GM12878 (cell line): ENCODE measurements around the gene OXCT1. TPM values are rescaled to one million over a fixed set of nuclear protein-coding genes. Genes with fewer than 3 reads are reported as not detected.

Experiments
- ATAC-seq: fragments of 200-7000 bp; cut with Tn5 transposase; 3 replicates; pipeline ENCODE4 v1.9.1; 2020; ENCODE audit warnings: mild to moderate bottlenecking, moderate library complexity
- BruUV-seq: library from RNA; stranded (reverse); fragments of 400-500 nt; replicated peaks from 2 replicates; lab custom pipeline; 2021; lab: Mats Ljungman, UMichigan
- CTCF ChIA-PET: fragments of 300-600 bp; sonication (Branson Sonifier 250); formaldehyde crosslinking; extraction: SDS; loops from one replicate; lab custom pipeline; 2021; ENCODE audit warnings: inconsistent platforms; lab: Yijun Ruan, JAX
- POLR2A ChIA-PET: fragments of 350-600 bp; formaldehyde crosslinking; extraction: SDS; loops from one replicate; lab custom pipeline; 2021; ENCODE audit warnings: inconsistent platforms; lab: Charles Lee
- RAD21 ChIA-PET: fragments of 300-600 bp; sonication (Branson Sonifier 250); formaldehyde crosslinking; loops from one replicate; lab custom pipeline; 2023; ENCODE audit warnings: antibody characterized with exemption; ENCODE audit not compliant: unreplicated experiment; lab: Charles Lee
- SMC1A ChIA-PET: fragments of 300-600 bp; sonication (Branson Sonifier 250); formaldehyde crosslinking; loops from one replicate; lab custom pipeline; 2023; ENCODE audit not compliant: unreplicated experiment, uncharacterized antibody; lab: Charles Lee
- DNase-seq: peaks from one replicate; pipeline ENCODE4 v3.0.0-alpha.2; 2011; ENCODE audit warnings: low read depth, low spot score
- FAIRE-seq: peaks from 3 replicates; lab custom pipeline; 2011; peaks lifted over from hg19 to GRCh38; lab: Jason Lieb, UNC
- H2AFZ ChIP-seq: 2 replicates; pipeline ENCODE4 v1.6.0; 2011; ENCODE audit warnings: low read depth, low read length, control low read depth; ENCODE audit not compliant: control insufficient read depth
- H3K27ac ChIP-seq: 2 replicates; pipeline ENCODE4 v1.5.1; 2011; ENCODE audit warnings: control low read depth; ENCODE audit not compliant: control insufficient read depth, insufficient read depth
- H3K27me3 ChIP-seq, 2 experiments: replicated peaks in 1 of 2; 2 replicates each; pipeline versions ENCODE4 v1.6.0 to v1.6.1; 2011; ENCODE audit warnings: low read length in 1 of 2; ENCODE audit not compliant: control insufficient read depth in 2 of 2, insufficient read depth in 2 of 2
- H3K36me3 ChIP-seq, 2 experiments: 2 replicates each; pipeline ENCODE4 v1.5.1; 2011; ENCODE audit warnings: low read length in 1 of 2; ENCODE audit not compliant: control insufficient read depth in 2 of 2, insufficient read depth in 2 of 2
- H3K4me1 ChIP-seq: 2 replicates; pipeline ENCODE4 v1.6.1; 2011; ENCODE audit warnings: mild to moderate bottlenecking, low read length, moderate library complexity, mixed read lengths; ENCODE audit not compliant: control insufficient read depth, insufficient read depth
- H3K4me2 ChIP-seq: 2 replicates; pipeline ENCODE4 v1.6.0; 2011; ENCODE audit warnings: control low read depth; ENCODE audit not compliant: control insufficient read depth, insufficient read depth
- H3K4me3 ChIP-seq: fragments of 200-600 bp; sonication (generic); 2 replicates; pipeline ENCODE4 v1.5.1; 2016
- H3K79me2 ChIP-seq: 2 replicates; pipeline ENCODE4 v1.6.0; 2011; ENCODE audit warnings: low read length; ENCODE audit not compliant: control insufficient read depth, insufficient read depth
- H3K9ac ChIP-seq: 2 replicates; pipeline ENCODE4 v1.8.0; 2011; ENCODE audit warnings: low read length, control low read depth, mixed read lengths; ENCODE audit not compliant: control insufficient read depth, insufficient read depth
- H3K9me3 ChIP-seq: replicated peaks from 3 replicates; pipeline ENCODE4 v1.5.1; 2011; ENCODE audit warnings: mild to moderate bottlenecking, low read length; ENCODE audit not compliant: control insufficient read depth, insufficient read depth
- H4K20me1 ChIP-seq: 2 replicates; pipeline ENCODE4 v1.6.0; 2011; ENCODE audit not compliant: control insufficient read depth, insufficient read depth
- MLLT1 ChIP-seq: fragments of 450-650 bp; IDR thresholded peaks from 2 replicates; pipeline ENCODE4 v1.6.1; 2016; ENCODE audit warnings: mild to moderate bottlenecking
- MYC ChIP-seq: IDR thresholded peaks from 2 replicates; pipeline ENCODE4 v1.6.1; 2011; ENCODE audit warnings: mild to moderate bottlenecking, low read length, moderate library complexity, inconsistent platforms; ENCODE audit not compliant: insufficient read depth, insufficient replicate concordance, insufficient read length, severe bottlenecking
- WGBS: methylation state at CpG from one replicate; pipeline ENCODE4 v1.1.6; 2016; ENCODE audit warnings: low lambda C conversion rate; ENCODE audit not compliant: insufficient replicate concordance, insufficient coverage; ENCODE audit errors: missing lambda C conversion rate; 5-methylcytosine and 5-hydroxymethylcytosine counted together
- in situ Hi-C: fragments of 300-500 bp; cut with MboI; formaldehyde crosslinking; loops from 9 replicates; pipeline ENCODE4 v1.14.3; 2018; ENCODE audit warnings: mixed read lengths
- intact Hi-C: fragments of 100-400 bp; cut with micrococcal nuclease; formaldehyde crosslinking; loops from one replicate; pipeline ENCODE4 v1.14.2; 2022; ENCODE audit not compliant: unreplicated experiment
- polyA plus RNA-seq, 11 experiments: library from polyadenylated mRNA; depleted of rRNA in 4 of 11; unstranded in 6 of 11; stranded (reverse) in 5 of 11; fragments of >200 nt; fragmentation: Nextera tagmentation in 4 of 11; fragmentation: Illumina TruSeq in 1 of 11; extraction: Ambion mirVana in 4 of 11; extraction: Trizol in 1 of 11; gene quantifications; 1 replicate in 1 of 11; 2 replicates in 10 of 11; pipeline versions ENCODE4 v1.2.1 to v1.2.3, GENCODE V29; 2011 to 2016; ENCODE audit warnings: inconsistent platforms in 2 of 11, missing spikeins in 2 of 11, low read depth in 1 of 11
- total RNA-seq, 4 experiments: library from RNA; depleted of rRNA in 3 of 4; stranded (reverse); fragments of >200 nt in 3 of 4; fragmentation: Illumina TruSeq in 1 of 4; extraction: Trizol in 1 of 4; gene quantifications; 2 replicates each; pipeline versions ENCODE4 v1.2.1 to v1.2.3, GENCODE V29; 2013 to 2021

The OXCT1 gene
- total and polyA plus RNA-seq, 10 of the 15 experiments (the other 5 are each of a cell fraction or from before 2014, with no cell fraction given) = 46.9 to 103 (median 70.5) TPM

GRCh38 chr5:41878643-41879478, 8.6 kb upstream of the OXCT1 start:
- H3K4me2 ChIP-seq = no peak overlapping the region
- no TSS peak for BruUV-seq
- in situ Hi-C loops = no loop called here

More at GRCh38 chr5:41878643-41879478, 8.6 kb upstream of the OXCT1 start:
- no peaks in the 10 kb centered on the region for H4K20me1 ChIP-seq
- H3K79me2 ChIP-seq = no peaks in the 10 kb centered on the region
- DNase-seq = no peak
- H3K27me3 ChIP-seq = no peaks in the 10 kb centered on the region
- ChIA-PET CTCF (no interaction called here), SMC1A (interaction anchor here (0.5 to 1.0 kb wide), 2 partner anchors 25 to 43 kb away, joined by 3 read pairs; partner anchors contain the start of gene RIMOC1), RAD21 (no interaction called here), POLR2A (no interaction called here)
- ATAC-seq = peak; percentile 77
- WGBS = 62% methylated on average over 3 of the region's 3 CpGs
- no peaks in the 10 kb centered on the region for H3K36me3 ChIP-seq
- no peak overlapping the region for H2AFZ ChIP-seq
- H3K27ac ChIP-seq = no peak overlapping the region
- no peak for FAIRE-seq
- H3K4me3 ChIP-seq = no peak overlapping the region
- TF ChIP-seq MYC = no peak
- peak; percentile 91 for TF ChIP-seq MLLT1
- intact Hi-C loops = no loop called here
- H3K9me3 ChIP-seq = peaks cover 3% of the 10 kb centered on the region; the same call in 1 of the 3 replicates
- H3K9ac ChIP-seq = no peak overlapping the region
- H3K4me1 ChIP-seq = peaks cover 6% of the 10 kb centered on the region; the same call in 1 of the 2 replicates
